Fibroblast of the conjunctiva (primary cell): Measurements from ENCODE around the gene SLC35A1.

Experiments used
- DNase-seq: peaks from one replicate; pipeline ENCODE4 v3.0.0-alpha.2; 2010; ENCODE audit warnings: low read depth

The SLC35A1 gene

GRCh38 chr6:87529221-87529620 lies 56.4 kb downstream of the SLC35A1 start:
- DNase-seq: no peak

DNA sequence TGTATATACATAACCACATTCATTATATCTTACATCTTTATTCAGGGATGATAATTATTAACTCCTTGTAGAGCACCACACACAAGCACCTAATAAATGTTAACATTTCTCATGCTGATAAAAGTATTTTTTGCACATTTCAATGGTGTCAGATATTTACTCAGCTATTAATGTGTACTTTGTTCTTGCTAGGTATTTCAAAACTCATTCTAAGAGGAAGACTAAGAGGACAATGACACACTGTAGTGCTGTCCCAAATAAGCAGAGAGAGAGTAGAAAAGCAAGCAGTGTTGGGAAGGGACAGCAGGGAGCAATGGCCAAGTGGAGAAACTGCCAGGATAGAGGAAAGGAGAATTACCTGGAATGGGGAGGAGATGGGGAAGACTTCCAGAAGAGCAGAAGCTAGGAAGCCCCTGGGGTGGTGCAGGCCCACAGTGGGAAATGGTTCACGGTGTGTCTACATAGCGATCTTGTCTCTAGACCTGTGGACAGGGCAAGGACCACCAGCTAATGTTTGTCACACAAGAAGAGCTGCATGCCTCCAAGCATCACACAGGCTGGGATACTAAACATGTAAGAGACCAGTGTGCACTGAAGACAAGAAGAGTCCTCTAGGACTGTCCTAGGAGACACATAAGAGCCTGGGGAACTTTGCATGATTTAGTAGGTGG lies 61.7 kb downstream of the SLC35A1 start:
- DNase-seq: no peak

DNA sequence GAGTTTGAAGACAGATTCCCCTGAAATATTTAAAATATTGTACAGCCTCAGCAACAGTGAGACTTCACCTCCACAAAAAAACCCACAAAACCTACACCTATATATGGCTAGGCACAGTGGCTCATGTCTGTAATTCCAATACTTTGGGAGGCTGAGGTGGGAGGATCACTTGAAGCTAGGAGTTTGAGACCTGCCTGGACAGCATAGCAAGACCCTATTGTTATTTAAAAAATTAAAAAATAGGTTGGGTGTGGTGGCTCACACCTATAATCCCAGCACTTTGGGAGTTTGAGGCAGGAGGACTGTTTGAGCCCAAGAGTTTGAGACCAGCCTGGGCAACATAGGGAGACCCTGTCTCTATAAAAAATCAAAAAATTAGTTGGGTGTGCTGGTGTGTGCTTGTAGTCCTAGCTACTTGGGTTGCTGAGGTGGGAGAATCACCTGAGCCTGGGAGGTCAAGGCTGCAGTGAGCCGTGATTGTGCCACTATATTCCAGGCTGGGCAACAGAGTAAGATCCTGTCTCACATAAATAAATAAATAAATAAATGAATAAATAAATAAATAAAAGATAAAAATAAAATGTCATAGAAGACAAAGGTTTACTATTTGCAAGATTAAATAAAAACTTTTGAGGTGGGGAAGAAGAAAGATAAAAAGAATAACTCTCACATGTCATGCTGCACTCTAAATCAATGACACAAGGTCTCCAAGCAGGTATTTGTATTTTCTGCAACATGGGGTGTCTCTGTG lies 65.9 kb downstream of the SLC35A1 start:
- DNase-seq: no peak

DNA sequence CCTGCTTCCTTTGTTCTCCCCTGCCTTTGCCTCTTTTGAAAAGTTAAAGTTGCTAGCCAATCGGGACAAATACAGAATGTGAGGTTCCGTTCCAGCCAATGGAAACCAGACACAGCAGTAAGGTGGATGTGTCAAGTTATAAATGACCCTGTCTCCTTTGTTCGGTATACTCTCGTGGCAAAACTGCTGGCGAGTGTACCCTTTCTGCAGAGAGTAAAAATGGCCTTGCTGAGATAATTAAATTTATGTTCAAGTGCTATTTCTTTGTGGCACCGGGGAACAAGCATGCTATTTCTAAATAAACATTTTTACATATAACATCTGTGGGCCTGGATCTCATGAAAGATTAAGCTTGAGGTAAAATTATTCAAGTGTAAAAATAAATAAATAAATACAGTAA lies 66.8 kb downstream of the SLC35A1 start:
- no peak for DNase-seq

- DNase-seq: no peak
These were observed 67.8 kb downstream of the SLC35A1 start for GRCh38 chr6:87540539-87540938.

DNA sequence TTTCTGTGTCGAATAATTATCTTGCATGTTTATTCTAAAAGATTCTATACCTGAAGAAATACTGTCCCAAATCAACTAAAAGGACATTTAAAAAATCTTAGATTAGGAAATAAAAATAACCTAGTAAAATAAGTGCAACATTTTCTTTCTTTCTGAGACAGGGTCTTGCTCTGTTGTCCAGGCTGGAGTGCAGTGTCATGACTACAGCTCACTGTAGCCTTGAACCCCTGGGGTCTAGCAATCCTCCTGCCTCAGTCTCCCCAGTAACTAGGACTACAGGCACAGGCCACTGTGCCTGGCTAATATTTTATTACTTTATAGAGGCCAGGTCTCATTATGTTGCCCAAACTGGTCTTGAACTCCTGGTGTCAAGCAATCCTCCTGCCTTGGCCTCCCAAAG lies 68.3 kb downstream of the SLC35A1 start:
- no peak for DNase-seq

- DNase-seq: no peak
These were observed 69.0 kb downstream of the SLC35A1 start for GRCh38 chr6:87541744-87542143.

DNA sequence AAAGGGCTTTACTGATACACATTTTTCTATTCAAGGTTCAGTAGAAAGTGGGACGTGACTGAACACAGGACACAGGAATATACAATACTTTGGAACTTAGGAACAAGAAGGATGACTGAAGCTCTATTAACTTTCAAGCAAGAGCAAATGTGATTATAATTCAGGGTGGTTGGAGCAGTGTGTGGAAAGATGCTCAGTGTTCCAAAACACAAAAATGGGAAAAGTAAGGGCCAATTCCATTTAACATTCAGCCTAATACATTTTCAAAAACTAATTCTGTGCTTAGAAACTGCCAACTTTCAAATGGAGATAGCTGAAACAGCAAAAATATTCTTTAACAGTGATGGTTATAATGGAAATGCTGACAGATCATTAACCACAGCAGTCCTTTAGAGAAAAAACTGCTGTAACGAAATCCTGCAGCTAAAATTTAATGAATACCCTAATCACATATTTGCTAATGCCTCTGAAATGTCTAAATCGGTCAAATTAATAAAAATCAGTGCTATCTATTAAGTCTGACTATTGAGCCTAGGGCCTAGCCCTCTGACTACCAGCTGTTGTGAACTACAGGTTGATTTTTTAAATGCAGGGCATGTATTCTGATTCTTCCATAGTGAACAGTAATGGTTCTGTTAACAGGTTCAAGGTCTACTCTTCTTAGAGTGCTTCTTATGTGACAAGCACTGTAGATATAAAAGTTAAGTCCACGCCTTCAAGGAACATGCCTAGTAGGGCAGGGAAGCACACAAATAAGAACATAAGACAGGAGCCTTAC lies 71.1 kb downstream of the SLC35A1 start:
- no peak for DNase-seq

DNA sequence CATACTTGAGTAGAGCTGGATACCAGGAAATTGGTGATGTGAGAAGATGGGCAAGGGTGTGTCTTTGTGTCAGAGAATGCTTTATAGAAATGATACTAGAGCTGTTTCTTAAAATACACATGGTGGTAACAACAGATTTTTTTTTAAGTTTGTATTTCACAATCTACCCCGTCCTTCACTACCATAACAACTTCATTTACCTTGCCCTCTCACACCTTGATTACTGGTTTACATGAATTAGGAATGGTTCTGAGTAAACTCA lies 71.6 kb downstream of the SLC35A1 start:
- DNase-seq: no peak

DNA sequence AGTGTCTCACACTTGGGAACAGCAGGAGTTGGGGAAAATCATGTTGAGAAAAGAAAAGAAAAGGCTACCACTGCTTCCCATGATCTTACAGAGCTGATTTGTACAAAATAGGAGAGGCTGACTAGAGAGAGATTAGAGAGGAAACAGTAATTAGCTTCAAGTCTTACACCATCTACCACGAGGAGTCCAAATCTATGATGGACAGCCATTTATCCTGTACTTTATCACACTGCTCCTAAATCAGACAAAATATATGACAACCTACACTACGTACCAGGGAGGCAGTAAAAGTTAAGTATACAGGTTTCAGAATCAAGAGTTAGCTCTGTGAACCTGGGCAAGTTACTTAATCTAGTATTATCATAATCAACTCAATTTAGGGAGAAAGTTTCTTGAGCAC lies 79.0 kb downstream of the SLC35A1 start:
- DNase-seq: no peak

DNA sequence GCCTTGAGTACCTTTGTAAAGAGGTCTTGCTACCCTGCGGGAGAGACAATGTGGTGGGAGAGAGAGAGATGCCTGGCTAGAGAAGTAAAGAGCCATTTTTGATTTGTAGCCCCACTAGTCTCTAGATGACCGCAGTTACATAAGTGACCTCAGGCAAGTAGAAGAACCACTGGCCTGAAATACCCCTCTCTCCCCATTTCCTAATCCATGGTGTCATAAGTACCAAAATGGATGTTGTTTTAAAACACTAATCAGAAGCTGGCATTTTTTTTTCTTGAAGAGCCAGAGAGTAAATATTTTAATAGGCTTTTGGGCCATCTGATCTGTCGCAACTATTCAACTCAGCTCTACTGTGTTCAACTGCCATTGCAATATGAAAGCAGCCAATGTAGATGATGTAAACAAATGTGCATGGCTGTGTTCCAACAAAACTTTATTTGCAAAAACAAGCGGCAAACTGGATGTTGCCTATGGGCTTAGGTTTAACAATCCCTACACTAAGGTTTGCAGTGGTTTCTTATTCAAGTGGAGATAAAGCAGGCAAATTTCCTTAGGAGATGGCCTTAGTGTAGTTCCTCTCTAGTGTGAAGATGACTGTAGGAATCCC lies 80.5 kb downstream of the SLC35A1 start:
- DNase-seq: no peak

GRCh38 chr6:87555506-87555905 lies 82.7 kb downstream of the SLC35A1 start:
- DNase-seq: no peak

DNA sequence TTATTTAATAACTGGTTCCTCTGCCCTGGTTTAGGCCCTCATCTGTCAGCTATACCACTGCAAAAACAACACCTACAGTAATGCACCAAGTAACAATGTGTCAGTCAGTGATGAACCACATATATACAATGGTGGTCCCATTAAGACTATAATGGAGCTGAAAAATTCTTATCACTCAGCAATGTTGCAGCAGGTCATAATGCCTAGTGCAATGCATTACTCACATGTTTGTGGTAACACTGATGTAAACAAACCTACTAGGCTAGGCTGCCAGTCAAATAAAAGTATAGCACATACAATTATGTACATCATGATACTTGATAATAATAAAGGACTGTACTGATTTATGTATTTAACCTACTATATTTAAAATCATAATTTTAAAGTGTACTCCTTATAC lies 85.7 kb downstream of the SLC35A1 start:
- DNase-seq: no peak

DNA sequence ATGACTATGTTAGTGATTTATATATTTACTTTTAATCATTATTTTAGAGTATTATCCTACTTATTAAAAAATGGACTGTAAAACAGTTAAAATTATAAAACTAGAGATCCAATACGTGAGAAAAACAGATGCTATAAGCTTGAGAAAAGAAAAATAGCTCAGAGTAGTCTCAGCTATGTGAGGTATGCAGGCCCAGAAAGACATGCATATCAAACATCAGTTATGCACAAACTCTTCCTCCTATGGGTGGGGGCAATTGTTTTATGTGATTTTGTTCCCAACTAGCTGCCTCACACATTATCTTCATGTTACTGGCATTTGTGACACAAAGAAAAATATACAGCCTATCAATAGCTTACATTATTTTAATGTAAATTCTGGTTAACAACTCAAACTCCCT lies 88.2 kb downstream of the SLC35A1 start:
- DNase-seq: no peak
